OCI-LY1 (cell line): ENCODE measurements around the gene IFT88.

ENCODE experiments used
- CTCF ChIP-seq: fragments of 200-600 bp; sonication (generic), shearing (Covaris generic); IDR thresholded peaks from 2 replicates; pipeline ENCODE4 v1.5.1; 2017; ENCODE audit warnings: mild to moderate bottlenecking, antibody characterized with exemption, low read length, moderate library complexity, mixed read lengths
- EZH2 ChIP-seq: fragments of 200-600 bp; sonication (generic), shearing (Covaris generic); IDR thresholded peaks from 2 replicates; pipeline ENCODE4 v1.8.0; 2017; ENCODE audit warnings: borderline replicate concordance, mixed run types, mild to moderate bottlenecking, antibody characterized with exemption, low read length, moderate library complexity, mixed read lengths

GRCh38 chr13:20526664-20527063 lies 40.3 kb upstream of the IFT88 start:
- no peak for TF ChIP-seq CTCF
- TF ChIP-seq EZH2, result no peak
